ENCODE data around the gene RAI1. TPM values are rescaled to one million over a fixed set of nuclear protein-coding genes. Genes with fewer than 3 reads are reported as not detected.

The RAI1 gene
- total and polyA plus RNA-seq, 2 experiments from 2014 or later, result 0.87 to 0.89 TPM

DNA sequence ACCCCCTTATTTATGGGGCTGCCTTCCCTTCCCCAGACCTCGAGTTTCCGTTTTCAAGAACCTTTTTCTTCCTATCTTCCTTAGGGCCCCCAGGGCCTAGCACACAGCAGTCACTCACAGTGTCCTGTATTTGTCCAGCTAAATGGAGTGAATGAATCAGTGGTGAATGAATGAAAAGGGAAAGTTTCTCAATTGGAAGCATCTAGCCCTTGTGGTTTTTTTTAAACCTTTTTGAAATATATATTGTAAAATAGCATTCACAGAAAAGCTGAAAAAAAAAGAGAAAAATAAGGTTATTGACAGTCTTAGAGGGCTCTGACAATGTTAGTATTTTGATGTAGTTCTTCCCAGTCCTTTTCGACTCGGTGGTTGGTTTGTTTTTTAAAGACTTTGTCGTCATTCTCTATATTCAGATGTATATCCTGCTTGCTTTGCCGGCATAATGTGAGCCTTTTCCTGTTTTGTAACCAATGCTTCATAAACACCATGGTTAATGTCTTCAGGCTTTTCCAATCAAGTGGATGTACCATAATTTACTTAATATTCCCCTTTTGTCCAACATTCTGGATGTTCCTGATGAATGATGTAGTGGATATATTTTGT, 45.3 kb downstream of the RAI1 start (continued):
- TF ChIP-seq ETS1 (IDR thresholded peaks at IDR 0.05), result no peak
- no peak for TF ChIP-seq ZNF114 (CRISPR knock-in tag; IDR thresholded peaks at IDR 0.05)
- no peak for TF ChIP-seq NANOG (IDR thresholded peaks at IDR 0.05; ENCODE audit: borderline replicate concordance)
- no peak for TF ChIP-seq POLR2AphosphoS5 (IDR thresholded peaks at IDR 0.05; ENCODE audit: low read depth)
- TF ChIP-seq EZH2 (IDR thresholded peaks at IDR 0.05; ENCODE audit: low read depth, unreplicated experiment), result peak; percentile 26

DNA sequence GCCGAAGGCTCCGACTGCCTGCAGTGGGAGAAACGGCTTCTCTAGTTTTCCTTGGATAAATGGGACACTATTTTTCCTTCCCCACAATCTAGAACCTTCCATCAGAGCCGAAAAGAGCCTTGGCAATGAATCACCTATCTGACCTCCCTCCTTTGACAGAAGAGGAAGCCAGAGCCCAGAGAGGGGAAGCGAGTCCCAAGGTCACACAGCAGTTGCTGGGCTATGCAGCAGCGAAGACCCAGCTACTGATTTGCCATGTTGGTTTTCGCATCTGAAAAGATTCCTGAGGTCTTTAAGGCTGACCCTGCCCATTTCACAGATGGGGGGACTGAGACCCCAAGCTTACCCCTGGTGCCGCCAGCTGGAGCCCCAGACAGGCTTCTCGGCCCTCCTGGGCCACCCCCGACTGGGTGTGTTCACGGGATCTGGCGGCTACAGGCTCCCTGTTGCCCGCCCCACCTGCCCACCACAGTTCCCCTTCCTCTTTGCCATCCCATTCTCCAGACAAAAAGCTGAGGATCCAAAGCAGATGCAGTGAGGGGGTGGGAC, 45.9 kb downstream of the RAI1 start:
- Mint-ChIP-seq H3K36me3 (ENCODE audit: low read depth) (no peaks in the 10 kb centered on the region), H3K27me3 (ENCODE audit: insufficient read depth, low read depth, poor library complexity) (peaks cover 81% of the 10 kb centered on the region), H3K4me1 (peaks cover 43% of the 10 kb centered on the region), H3K27ac (no peak overlapping the region), H3K9me3 (no peaks in the 10 kb centered on the region), H3K4me3 (peak overlapping the region; percentile 19; the same call in 1 of the 3 replicates)
- no peaks in the 10 kb centered on the region for H3F3A ChIP-seq (replicated peaks; ENCODE audit: low read depth)
- H3K79me2 ChIP-seq (replicated peaks; ENCODE audit: insufficient read depth), result no peaks in the 10 kb centered on the region
- no peaks in the 10 kb centered on the region for H3K36me3 ChIP-seq (ENCODE audit: insufficient read depth)
- H3K9me2 ChIP-seq (ENCODE audit: insufficient read depth), result no peaks in the 10 kb centered on the region
- H2AFZ ChIP-seq, result no peak overlapping the region
- DNase-seq (ENCODE audit: low spot score) (no peak), ATAC-seq (no peak)
- no peak overlapping the region for H3K27ac ChIP-seq (ENCODE audit: low read depth)
- H3K4me1 ChIP-seq (ENCODE audit: insufficient read depth), result peaks cover 24% of the 10 kb centered on the region
- H3K4me2 ChIP-seq, result peak overlapping the region; percentile 94; the same call in 1 of the 2 replicates
- no peak overlapping the region; the same call in 1 of the 2 replicates for H3K4me3 ChIP-seq
- peaks cover 13% of the 10 kb centered on the region for H4K20me1 ChIP-seq (replicated peaks; ENCODE audit: insufficient read depth)
- peaks cover 74% of the 10 kb centered on the region for H3K27me3 ChIP-seq (ENCODE audit: insufficient read depth)
- no peak for TF ChIP-seq ZNF331 (CRISPR knock-in tag; IDR thresholded peaks at IDR 0.05; ENCODE audit: low read depth)
- TF ChIP-seq EZH2 (IDR thresholded peaks at IDR 0.05; ENCODE audit: low read depth, unreplicated experiment), result peak; percentile 7

GRCh38 chr17:17728146-17728545, 46.9 kb downstream of the RAI1 start:
- Mint-ChIP-seq H3K27me3 (ENCODE audit: insufficient read depth, low read depth, poor library complexity) (peaks cover 71% of the 10 kb centered on the region), H3K4me3 (no peak overlapping the region; the same call in 2 of the 3 replicates), H3K36me3 (ENCODE audit: low read depth) (no peaks in the 10 kb centered on the region), H3K4me1 (peaks cover 35% of the 10 kb centered on the region), H3K9me3 (no peaks in the 10 kb centered on the region), H3K27ac (no peak overlapping the region)
- Histone ChIP-seq H3K36me3 (ENCODE audit: insufficient read depth) (no peaks in the 10 kb centered on the region), H3K4me2 (no peak overlapping the region), H3K4me1 (ENCODE audit: insufficient read depth) (peaks cover 20% of the 10 kb centered on the region), H3K79me2 (replicated peaks; ENCODE audit: insufficient read depth) (no peaks in the 10 kb centered on the region), H3K27me3 (ENCODE audit: insufficient read depth) (peaks cover 65% of the 10 kb centered on the region), H4K20me1 (replicated peaks; ENCODE audit: insufficient read depth) (peaks cover 10% of the 10 kb centered on the region), H2AFZ (no peak overlapping the region), H3K9me2 (ENCODE audit: insufficient read depth) (no peaks in the 10 kb centered on the region), H3F3A (replicated peaks; ENCODE audit: low read depth) (no peaks in the 10 kb centered on the region), H3K4me3 (no peak overlapping the region), H3K27ac (ENCODE audit: low read depth) (no peak overlapping the region)
- DNase-seq (ENCODE audit: low spot score) (no peak), ATAC-seq (no peak)
- TF ChIP-seq STAT1 (IDR thresholded peaks at IDR 0.05; ENCODE audit: unreplicated experiment), result no peak
- no peak for TF ChIP-seq EZH2 (IDR thresholded peaks at IDR 0.05; ENCODE audit: low read depth, unreplicated experiment)
- no peak for TF ChIP-seq CTCF (conservative IDR thresholded peaks at IDR 0.05; ENCODE audit: low read depth in 2 of 2)
- no peak for TF ChIP-seq ETS1 (IDR thresholded peaks at IDR 0.05)
- no peak for TF ChIP-seq ZNF331 (CRISPR knock-in tag; IDR thresholded peaks at IDR 0.05; ENCODE audit: low read depth)

Data from GM23338 (cell line).